Astrocyte (in vitro differentiated cells and primary cell): ENCODE measurements around the gene USP3.

ENCODE experiments used
- CTCF ChIP-seq: IDR thresholded peaks from 2 replicates; pipeline ENCODE4 v1.5.1; 2011; ENCODE audit warnings: low read depth, mild to moderate bottlenecking, inconsistent platforms, low read length, moderate library complexity; ENCODE audit not compliant: insufficient read depth
- EZH2 ChIP-seq: IDR thresholded peaks from 2 replicates; pipeline ENCODE4 v1.6.1; 2012; ENCODE audit warnings: mild to moderate bottlenecking, low read length, inconsistent platforms; ENCODE audit not compliant: insufficient read depth

DNA sequence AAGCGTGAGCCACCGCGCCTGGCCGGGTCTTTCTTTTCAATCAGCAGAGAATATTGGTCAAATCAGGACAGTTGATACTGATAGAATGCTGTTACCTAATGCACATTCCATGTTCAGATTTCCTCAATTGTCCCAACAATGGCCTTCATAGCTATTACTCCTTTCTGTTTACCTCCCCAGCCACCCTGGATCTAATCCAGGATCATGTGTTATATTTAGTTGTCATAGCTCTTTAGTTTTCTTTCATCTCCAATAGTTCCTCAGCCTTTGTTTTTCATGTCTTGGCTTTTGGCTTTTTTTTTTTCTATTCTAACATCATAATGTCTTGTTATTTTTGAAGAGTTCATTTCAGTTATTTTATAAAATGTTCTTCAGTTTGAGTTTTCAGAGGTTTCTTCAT, 14.6 kb downstream of the USP3 start:
- TF ChIP-seq CTCF (no peak), EZH2 (no peak)
